ENCODE results near the gene C14orf93. TPM values are rescaled to one million over a fixed set of nuclear protein-coding genes. Genes with fewer than 3 reads are reported as not detected.

C14orf93 gene
- total and polyA plus RNA-seq, 9 of the 15 experiments (the other 6 are each of a cell fraction or from before 2014, with no cell fraction given): 2.2 to 22.4 (median 16.1) TPM

- Histone ChIP-seq H3K79me2 (ENCODE audit: control insufficient read depth, insufficient read depth, low read length) (no peaks in the 10 kb centered on the region; the same call in 2 of the 3 replicates), H3K9me3 (replicated peaks; ENCODE audit: control insufficient read depth, insufficient read depth, low read depth, low read length) (no peaks in the 10 kb centered on the region), H2AFZ (ENCODE audit: low read depth, low read length) (no peak overlapping the region), H3K27ac (ENCODE audit: extremely low read depth, low read depth, low read length) (no peak overlapping the region), H3K4me1 (replicated peaks in 1 of 2; ENCODE audit: control insufficient read depth in 2 of 2, insufficient read depth in 2 of 2, low read length in 2 of 2) (peaks cover 11 to 46% of the 10 kb centered on the region in 2 experiments), H3K36me3 (ENCODE audit: control insufficient read depth, insufficient read depth, low read length) (peaks cover 5% of the 10 kb centered on the region; the same call in 1 of the 3 replicates), H3K4me2 (ENCODE audit: insufficient read depth, low read length) (no peak overlapping the region), H3K4me3 (no peak overlapping the region), H3K9me1 (ENCODE audit: control insufficient read depth, insufficient read depth, low read length) (no peaks in the 10 kb centered on the region), H4K20me1 (replicated peaks; ENCODE audit: control insufficient read depth, insufficient read depth, low read length) (0 out of 2 replicates have a peak, but pooled peaks cover 2% of the 10 kb centered on the region), H3K27me3 (ENCODE audit: control insufficient read depth in 2 of 2, insufficient read depth in 2 of 2, low read length in 2 of 2) (no peaks in the 10 kb centered on the region), H3K9ac (ENCODE audit: insufficient read depth in 1 of 2, low read depth in 2 of 2, low read length in 2 of 2) (peak overlapping the region in 1 of 2 experiments; percentile 46; a peak in 1 of 4 replicates)
- no TSS peak for BruUV-seq (replicated peaks)
- POLR2A ChIA-PET: interaction anchor here (1.7 kb wide), 1 partner anchor 47 kb away, joined by 9 read pairs; no protein-coding TSS in a partner anchor
- FAIRE-seq: no peak
- DNase-seq (ENCODE audit: extremely low read depth in 1 of 4, low spot score in 3 of 4): no peak
- CTCF ChIA-PET (ENCODE audit: low intra/inter-chr PET ratio): interaction anchor here (0.9 to 9.2 kb wide), 3 partner anchors 58 to 70 kb away, joined by 3 to 141 read pairs (median 45); no protein-coding TSS in a partner anchor
- no peak for ATAC-seq
- intact Hi-C loops (cut with micrococcal nuclease): no loop called here
- in situ Hi-C loops (cut with MboI): loop anchor here (5.0 kb wide), 1 partner anchor 76 kb away; no protein-coding TSS in a partner anchor
- WGBS (ENCODE audit: insufficient coverage, low coverage, missing lambda C conversion rate): 88% methylated on average over 8 of the region's 10 CpGs
- no peak for TF ChIP-seq CREB3 (tag; conservative IDR thresholded peaks at IDR 0.05; ENCODE audit: low read depth)
- TF ChIP-seq ARNT (IDR thresholded peaks at IDR 0.05): no peak
- no peak for TF ChIP-seq HDAC1 (IDR thresholded peaks at IDR 0.05)
- TF ChIP-seq ILK (tag; IDR thresholded peaks at IDR 0.05; ENCODE audit: borderline replicate concordance, low read depth): no peak
- no peak for TF ChIP-seq CHD7 (IDR thresholded peaks at IDR 0.05; ENCODE audit: low read depth, low read length)
- no peak for TF ChIP-seq SAFB2 (IDR thresholded peaks at IDR 0.05; ENCODE audit: borderline replicate concordance, low read depth, low read length, severe bottlenecking)
- TF ChIP-seq HDGF (IDR thresholded peaks at IDR 0.05): no peak
- TF ChIP-seq TAF15 (IDR thresholded peaks at IDR 0.05; ENCODE audit: low read depth, low read length): no peak
- TF ChIP-seq KAT2B (IDR thresholded peaks at IDR 0.05; ENCODE audit: low read depth, low read length): no peak
Observed at GRCh38 chr14:23053426-23053825, 43.5 kb upstream of the C14orf93 start.
